HG03097 (cell line): ENCODE measurements around the gene PDZRN3.

ENCODE experiments used
- ATAC-seq: cut with Tn5 transposase; IDR thresholded peaks from one replicate; pipeline ENCODE4 v1.9.1; 2021; ENCODE audit not compliant: unreplicated experiment, low FRiP score

The PDZRN3 gene

GRCh38 chr3:73624821-73625665 is at the start of gene PDZRN3:
Gene PDZRN3, minus strand, starts transcription at chr3:73624941.
- no peak for ATAC-seq

DNA sequence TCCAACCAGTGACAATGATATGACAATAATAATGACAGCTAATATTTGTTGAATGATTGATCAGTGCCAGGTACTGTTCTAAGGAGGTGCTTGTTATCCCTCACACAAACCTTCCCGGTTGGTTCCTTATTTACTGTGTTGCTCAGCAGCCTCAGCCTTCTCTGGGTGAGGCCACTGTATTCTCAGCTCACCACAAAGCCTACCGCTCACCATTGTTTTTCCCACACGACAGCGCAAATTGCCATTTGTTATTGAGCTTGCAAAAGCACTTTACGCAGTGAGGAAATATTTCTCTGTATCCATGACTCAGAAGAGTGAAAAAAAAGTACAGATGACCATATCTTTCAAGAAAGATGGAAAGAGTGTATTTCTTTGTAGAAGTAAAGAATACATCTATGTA is 49.5 kb upstream of the PDZRN3 start:
- no peak for ATAC-seq

DNA sequence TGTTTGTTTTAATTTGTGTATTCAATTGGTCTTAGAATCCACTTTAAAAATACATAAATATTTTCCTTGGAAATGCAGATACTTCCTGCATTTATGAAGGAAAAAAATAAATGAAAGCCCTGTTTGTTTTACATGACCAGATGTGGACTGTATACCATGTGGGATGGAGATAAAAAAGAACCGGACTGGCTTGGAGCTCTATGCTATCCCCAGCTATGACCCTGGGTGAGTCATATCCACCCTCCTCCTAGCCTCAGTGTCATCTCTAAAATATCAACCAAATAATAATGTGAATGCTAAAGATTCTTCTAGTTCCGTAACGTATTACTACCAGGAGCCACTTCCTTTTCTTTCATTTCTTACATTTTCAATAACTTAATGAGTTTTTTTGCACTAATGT is 44.5 kb upstream of the PDZRN3 start:
- ATAC-seq: no peak

DNA sequence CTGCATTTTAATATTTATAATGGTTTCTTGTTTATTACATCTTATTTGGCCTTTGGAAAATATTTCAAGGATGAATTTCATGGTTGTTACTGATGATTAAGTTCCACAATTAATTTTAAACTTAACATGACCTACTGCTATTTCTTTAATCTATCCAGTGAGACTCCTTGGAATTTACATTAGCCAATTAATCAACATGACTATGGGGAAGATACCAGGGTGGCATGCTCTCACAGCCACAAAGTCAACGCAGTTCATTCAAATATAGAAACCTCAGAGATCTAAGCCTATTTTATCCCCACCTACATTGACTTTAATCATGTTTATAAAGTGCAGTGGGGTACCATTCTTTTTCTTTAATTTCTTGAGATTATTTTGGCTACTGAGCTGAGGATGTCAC is 43.6 kb upstream of the PDZRN3 start:
- no peak for ATAC-seq

GRCh38 chr3:73667889-73668288 is 43.1 kb upstream of the PDZRN3 start:
- no peak for ATAC-seq

DNA sequence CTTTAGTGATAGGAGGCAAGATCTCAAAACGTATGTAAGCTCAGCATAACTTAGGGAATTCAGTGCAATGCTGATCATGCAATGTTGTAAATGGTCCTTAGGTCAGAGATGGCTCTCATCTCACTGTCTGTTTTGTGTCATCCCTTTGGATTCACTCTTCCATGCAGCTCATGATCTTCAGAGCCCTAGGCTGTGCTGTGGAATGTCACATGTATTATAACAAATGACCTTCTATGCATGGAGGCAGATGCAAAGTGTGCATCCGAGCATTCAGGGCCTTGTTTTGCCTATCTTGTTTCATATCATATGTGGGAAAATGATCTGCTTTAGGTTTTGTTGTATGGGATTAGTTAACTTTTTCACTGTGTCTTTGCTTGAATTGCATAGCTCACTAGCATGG is 40.5 kb upstream of the PDZRN3 start:
- no peak for ATAC-seq

DNA sequence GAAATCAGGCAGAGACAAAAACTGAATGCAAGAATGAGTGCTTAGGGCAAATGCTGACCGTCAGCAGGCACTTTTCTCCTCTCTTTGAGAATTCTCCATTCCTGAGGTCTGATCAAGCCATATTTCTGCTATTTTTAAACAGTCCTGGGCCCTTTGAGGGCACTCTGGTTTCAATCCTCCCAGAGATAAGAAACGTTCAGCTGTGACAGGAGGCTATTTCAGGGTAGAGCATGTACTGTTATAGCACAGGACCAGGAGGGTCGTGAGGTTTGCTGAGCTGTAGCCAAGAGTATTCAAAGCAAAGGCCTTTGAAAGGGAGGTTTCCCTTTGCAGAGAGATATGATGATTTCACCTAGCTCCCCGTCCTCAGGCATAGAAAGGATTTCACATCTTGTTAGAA is 39.6 kb upstream of the PDZRN3 start:
- ATAC-seq: no peak

GRCh38 chr3:73663495-73663894 is 38.8 kb upstream of the PDZRN3 start:
- ATAC-seq: no peak

- ATAC-seq: no peak
These were observed 36.5 kb upstream of the PDZRN3 start for GRCh38 chr3:73661265-73661664.

GRCh38 chr3:73658227-73658626 is 33.5 kb upstream of the PDZRN3 start:
- ATAC-seq: no peak

DNA sequence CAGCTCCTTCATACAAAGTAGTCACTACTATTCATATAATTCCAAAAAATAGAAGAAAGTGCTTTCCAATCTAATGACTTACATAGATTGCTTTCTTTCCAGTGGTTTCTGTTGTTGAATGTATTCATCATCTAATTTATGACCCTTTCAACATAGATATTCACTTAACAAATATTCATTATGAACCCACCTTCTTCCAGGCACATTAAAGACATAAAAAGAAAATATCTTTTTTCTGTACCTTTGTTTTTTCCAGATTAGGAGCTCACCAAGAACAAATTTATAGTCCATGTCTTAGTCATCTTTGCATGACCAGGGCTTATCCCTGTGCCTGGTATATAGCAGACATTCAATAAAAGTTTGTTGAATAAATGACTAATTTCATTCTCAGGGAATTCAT is 32.4 kb upstream of the PDZRN3 start:
- ATAC-seq: no peak

DNA sequence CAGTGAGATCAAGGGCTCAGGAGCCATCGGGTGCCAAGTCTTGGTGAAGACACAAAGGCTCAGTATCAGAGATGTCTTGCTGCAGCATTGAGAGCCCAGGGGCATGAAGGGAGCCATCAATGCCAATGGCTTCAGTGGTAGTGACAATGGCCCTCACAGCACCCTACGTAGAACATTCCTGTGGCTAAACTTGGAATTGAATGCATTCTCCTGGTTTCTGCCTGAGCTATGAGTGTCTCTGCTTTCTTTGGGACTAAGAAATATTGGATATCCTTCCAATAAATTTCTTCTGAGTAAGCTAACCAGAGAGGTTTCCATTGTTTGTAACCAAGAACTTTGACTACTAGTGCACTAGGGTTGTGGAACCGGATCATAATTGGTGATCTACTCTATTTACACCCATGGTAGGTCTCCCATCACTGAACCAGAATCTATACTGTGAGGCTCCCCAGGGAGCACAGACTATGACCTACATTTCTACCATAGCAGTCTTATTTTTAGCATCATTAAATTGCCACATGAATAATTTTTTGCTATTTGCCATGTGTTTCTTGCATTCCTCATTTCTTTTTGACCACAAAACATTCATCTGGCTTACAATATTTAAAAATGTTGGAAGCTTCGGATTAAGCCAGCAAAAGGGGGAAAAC is 31.6 kb upstream of the PDZRN3 start:
- no peak for ATAC-seq

DNA sequence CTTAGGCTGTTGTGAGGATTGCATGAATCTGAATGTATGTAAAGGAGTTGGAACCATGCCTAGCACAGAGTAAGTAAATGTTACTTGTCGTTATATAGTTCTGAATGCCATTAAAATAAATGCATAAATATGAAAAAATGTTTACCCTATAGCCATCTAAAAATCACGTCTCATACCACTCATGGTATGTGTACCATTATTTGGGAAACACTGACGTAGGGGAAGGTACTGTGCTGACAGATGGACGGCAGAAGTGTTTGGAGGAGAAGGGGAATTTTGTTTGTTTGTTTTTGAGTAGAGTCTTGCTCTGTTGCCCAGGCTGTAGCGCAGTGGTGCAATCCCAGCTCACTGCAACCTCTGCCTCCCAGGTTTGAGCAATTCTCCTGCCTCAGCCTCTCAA is 30.5 kb upstream of the PDZRN3 start:
- ATAC-seq: no peak

DNA sequence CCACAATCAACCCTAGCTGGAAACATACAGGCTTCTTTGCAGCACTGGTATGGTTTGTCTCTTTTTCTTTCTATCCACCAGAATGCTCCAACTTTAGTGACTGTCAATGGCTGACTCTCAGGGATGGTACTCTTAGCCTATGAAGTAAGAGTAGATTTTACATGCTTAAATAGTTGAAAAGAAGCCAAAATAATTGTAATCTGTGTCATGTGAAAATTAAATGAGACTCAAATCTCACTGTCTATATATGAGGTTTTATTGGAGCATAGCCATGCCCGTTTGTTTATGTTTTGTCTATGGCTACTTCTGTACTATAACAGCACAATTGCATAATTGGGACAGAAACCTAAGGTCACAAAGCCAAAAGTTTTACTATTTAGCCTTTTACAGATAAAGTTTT is 29.1 kb upstream of the PDZRN3 start:
- ATAC-seq: no peak

GRCh38 chr3:73653351-73653750 is 28.6 kb upstream of the PDZRN3 start:
- ATAC-seq: no peak

DNA sequence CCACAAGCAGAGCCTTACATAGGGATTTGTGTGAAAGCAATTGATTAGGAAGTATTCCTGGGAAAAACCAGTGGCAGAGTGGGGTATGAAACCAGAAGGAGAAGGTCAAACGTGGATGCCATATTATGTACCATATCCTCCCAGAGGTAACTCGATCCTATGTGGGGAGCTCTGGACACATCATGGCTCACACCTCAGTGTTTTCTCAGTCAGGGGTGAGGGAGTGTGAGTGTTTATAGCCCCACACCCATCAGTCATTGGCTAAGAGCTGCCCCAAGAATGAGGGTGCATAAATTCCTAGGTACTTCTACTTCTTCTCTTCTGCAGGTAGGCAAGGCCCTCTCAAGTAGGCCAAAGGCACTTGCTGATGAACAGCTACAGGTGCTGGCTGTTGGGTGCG is 28.2 kb upstream of the PDZRN3 start:
- no peak for ATAC-seq

DNA sequence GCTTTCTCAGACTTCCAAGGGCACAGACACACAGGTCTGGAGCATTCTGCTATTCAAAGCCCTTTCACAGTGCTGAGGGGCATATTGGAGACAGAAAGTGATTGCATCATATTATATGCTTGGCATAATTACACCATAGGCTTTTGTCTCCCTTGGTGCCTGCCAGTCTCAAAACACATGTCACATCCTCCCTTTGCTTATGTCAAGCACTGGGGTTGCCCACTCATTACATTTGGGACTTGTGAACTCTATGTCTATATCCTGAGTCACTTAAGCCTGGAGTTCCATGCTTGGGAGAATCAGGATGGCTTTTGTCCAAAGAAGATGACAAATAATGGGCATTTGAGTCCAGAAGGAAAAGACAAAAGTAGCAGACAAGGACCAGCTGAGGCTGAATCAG is 12.3 kb upstream of the PDZRN3 start:
- no peak for ATAC-seq

DNA sequence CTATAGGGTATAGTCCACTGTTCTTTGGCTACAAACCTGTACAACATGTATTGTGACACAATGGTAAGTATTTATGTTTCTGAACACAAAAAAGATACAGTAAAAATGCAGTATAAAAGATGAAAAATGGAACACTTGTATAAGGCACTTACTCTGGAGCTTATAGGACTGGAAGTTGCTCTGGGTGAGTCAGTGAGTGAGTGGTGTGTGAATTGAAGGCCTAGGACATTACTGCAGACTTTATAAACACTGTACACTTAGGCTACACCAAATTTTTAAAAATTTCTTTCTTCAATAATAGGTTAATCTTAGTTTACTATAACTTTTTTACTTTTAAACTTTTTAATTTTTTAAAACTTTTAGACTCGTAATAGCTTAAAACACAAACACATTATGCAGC is 10.5 kb upstream of the PDZRN3 start:
- ATAC-seq: no peak

DNA sequence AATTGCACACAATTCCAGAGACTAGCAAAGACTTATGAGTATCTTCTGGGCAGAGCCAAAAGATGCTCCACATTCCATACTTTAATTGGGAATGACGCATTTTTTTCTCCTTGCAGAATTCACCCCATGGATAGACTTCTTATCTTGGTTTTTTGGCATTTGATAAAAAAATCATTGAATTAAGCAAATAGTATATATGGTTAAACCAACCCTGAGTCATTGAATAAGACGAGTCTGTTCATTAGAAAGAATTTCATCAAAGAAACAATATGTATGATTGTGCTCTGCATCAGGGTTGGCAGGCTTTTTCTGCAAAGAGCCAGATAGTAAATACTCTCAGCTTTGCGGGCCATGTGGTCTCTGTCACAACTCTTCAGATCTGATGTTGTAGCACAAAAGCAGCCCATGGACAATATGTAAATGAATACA is 9.2 kb upstream of the PDZRN3 start:
- ATAC-seq: no peak

GRCh38 chr3:73633453-73633852 is 8.7 kb upstream of the PDZRN3 start:
- no peak for ATAC-seq

- no peak for ATAC-seq
These were observed 1.4 kb upstream of the PDZRN3 start for GRCh38 chr3:73626106-73626505.
